Measurements from ENCODE around the gene RXRB. TPM values are rescaled to one million over a fixed set of nuclear protein-coding genes. Genes with fewer than 3 reads are reported as not detected.
A peak's percentile ranks its signal among the peaks of the same experiment; 100 is the strongest.

The RXRB gene
- total and polyA plus RNA-seq, 2 of the 13 experiments (the other 11 are each of a cell fraction or from before 2014, with no cell fraction given): 26.7 to 55.7 TPM

GRCh38 chr6:33203443-33204164, 3.1 kb upstream of the RXRB start:
- intact Hi-C loops (cut with micrococcal nuclease; ENCODE audit: unreplicated experiment): no loop called here
- Histone ChIP-seq H3K4me2 (ENCODE audit: low read depth, low read length) (peak overlapping the region; percentile 99), H3K79me2 (ENCODE audit: insufficient read depth, low read length) (peaks cover 47% of the 10 kb centered on the region), H3K36me3 (replicated peaks in 1 of 2; ENCODE audit: control insufficient read depth in 1 of 2, insufficient read depth in 2 of 2, low read length in 2 of 2) (peaks cover 10 to 24% of the 10 kb centered on the region in 2 experiments), H3K4me3 (replicated peaks in 1 of 3; ENCODE audit: insufficient read depth in 1 of 3, low read depth in 2 of 3, low read length in 3 of 3) (peak overlapping the region in 1 of 3 experiments; percentile 80; a peak in 3 of 6 replicates), H3K9ac (ENCODE audit: insufficient read depth, low read depth, low read length) (peak overlapping the region; percentile 17; the same call in 1 of the 2 replicates), H3K27me3 (ENCODE audit: control insufficient read depth in 1 of 2, insufficient read depth in 2 of 2, low read length in 2 of 2) (peaks cover 0 to 4% of the 10 kb centered on the region in 2 experiments; a peak in 1 of 5 replicates), H3K27ac (ENCODE audit: extremely low read length, insufficient read depth, low read length) (peak overlapping the region; percentile 75), H4K20me1 (ENCODE audit: insufficient read depth, low read length) (peaks cover 13% of the 10 kb centered on the region; the same call in 1 of the 2 replicates), H3K4me1 (ENCODE audit: insufficient read depth, low read length) (peaks cover 63% of the 10 kb centered on the region), H2AFZ (ENCODE audit: low read length) (no peak overlapping the region), H3K9me3 (ENCODE audit: low read length) (no peaks in the 10 kb centered on the region)
- in situ Hi-C loops (cut with HindIII; ENCODE audit: extremely low pct_ligation_motif_present, low pct_unique_long_range_greater_than_20kb): loop anchor here (5.0 to 10.0 kb wide), 3 partner anchors 44 to 211 kb away; partner anchors contain the start of genes CUTA, PHF1 and RGL2
- CTCF ChIA-PET (ENCODE audit: low intra/inter-chr PET ratio, low total read pairs): no interaction called here
- POLR2A ChIA-PET: interaction anchor here (0.7 to 2.2 kb wide), 3 partner anchors 46 to 94 kb away, joined by 3 to 16 read pairs (median 4); no protein-coding TSS in a partner anchor
- TF ChIP-seq ARID5B (CRISPR knock-in tag; IDR thresholded peaks at IDR 0.05): no peak
- TF ChIP-seq ZNF710 (CRISPR knock-in tag; IDR thresholded peaks at IDR 0.05; ENCODE audit: borderline replicate concordance): no peak
- TF ChIP-seq RBM22 (optimal IDR thresholded peaks at IDR 0.05; ENCODE audit: low read length): peak; percentile 48
- 0 out of 2 replicates have a peak, but pooled peaks have one; percentile 2 for TF ChIP-seq KDM5B (CRISPR knock-in tag; IDR thresholded peaks at IDR 0.05; ENCODE audit: borderline replicate concordance)
- TF ChIP-seq ZNF441 (CRISPR knock-in tag; IDR thresholded peaks at IDR 0.05; ENCODE audit: borderline replicate concordance): no peak
- peak; percentile 52 for TF ChIP-seq AGO2 (optimal IDR thresholded peaks at IDR 0.05; ENCODE audit: low read depth, low read length)
- no peak for TF ChIP-seq ZNF3 (CRISPR knock-in tag; IDR thresholded peaks at IDR 0.05)
- TF ChIP-seq CHD4 (IDR thresholded peaks at IDR 0.05; ENCODE audit: borderline replicate concordance, low read length): 0 out of 2 replicates have a peak, but pooled peaks have one; percentile 2
- 0 out of 2 replicates have a peak, but pooled peaks have one; percentile 8 for TF ChIP-seq CAMTA2 (CRISPR knock-in tag; IDR thresholded peaks at IDR 0.05; ENCODE audit: borderline replicate concordance)
- no peak for TF ChIP-seq SP4 (CRISPR knock-in tag; IDR thresholded peaks at IDR 0.05)
- no peak for TF ChIP-seq PHF8 (CRISPR knock-in tag; IDR thresholded peaks at IDR 0.05)
- DNase-seq (ENCODE audit: low spot score): no peak
- BruUV-seq (replicated peaks): no TSS peak
- WGBS (ENCODE audit: low lambda C conversion rate): 95% methylated on average over 7 of the region's 7 CpGs
- no peak for FAIRE-seq
- no peak for ATAC-seq
